ENCODE measurements around the gene CD58.

GRCh38 chr1:116496898-116497297, 73.9 kb downstream of the CD58 start:
- TF ChIP-seq YY1 (tag by site-specific recombination; IDR thresholded peaks at IDR 0.05) (no peak), ZNF274 (IDR thresholded peaks at IDR 0.05; ENCODE audit: low read length) (no peak), ZNF274 (tag by site-specific recombination; IDR thresholded peaks at IDR 0.05; ENCODE audit: borderline replicate concordance) (no peak), CTCF (tag by site-specific recombination; IDR thresholded peaks at IDR 0.05) (no peak), SALL2 (tag by site-specific recombination; IDR thresholded peaks at IDR 0.05; ENCODE audit: borderline replicate concordance) (no peak), ZNF776 (tag by site-specific recombination; IDR thresholded peaks at IDR 0.05; ENCODE audit: borderline replicate concordance) (no peak), ZBTB20 (tag by site-specific recombination; IDR thresholded peaks at IDR 0.05) (no peak), ZNF292 (tag by site-specific recombination; IDR thresholded peaks at IDR 0.05; ENCODE audit: borderline replicate concordance, low read depth) (no peak), ZNF449 (tag by site-specific recombination; IDR thresholded peaks at IDR 0.05) (no peak), ZNF394 (tag by site-specific recombination; IDR thresholded peaks at IDR 0.05; ENCODE audit: borderline replicate concordance) (no peak), ZNF280C (tag by site-specific recombination; IDR thresholded peaks at IDR 0.05) (no peak), SETDB1 (IDR thresholded peaks at IDR 0.05; ENCODE audit: insufficient read length, low read length) (no peak), ZNF114 (tag by site-specific recombination; IDR thresholded peaks at IDR 0.05) (no peak), ZNF362 (tag by site-specific recombination; IDR thresholded peaks at IDR 0.05) (no peak), ZBTB10 (tag by site-specific recombination; IDR thresholded peaks at IDR 0.05) (no peak)

Measured in HEK293 (cell line).